Bronchial epithelial cell (primary cell): ENCODE results near the gene GPR158. TPM values are rescaled to one million over a fixed set of nuclear protein-coding genes. Genes with fewer than 3 reads are reported as not detected.

Source experiments
- DNase-seq: peaks from one replicate; pipeline ENCODE4 v3.0.0-alpha.2; 2010; ENCODE audit warnings: low read depth
- FAIRE-seq: peaks from 2 replicates; lab custom pipeline; 2011; peaks lifted over from hg19 to GRCh38; lab: Jason Lieb, UNC
- H3K27me3 ChIP-seq: 2 replicates; pipeline ENCODE4 v1.5.1; 2011; ENCODE audit warnings: low read length; ENCODE audit not compliant: control insufficient read depth, insufficient read depth
- H3K36me3 ChIP-seq: 2 replicates; pipeline ENCODE4 v1.5.1; 2011; ENCODE audit warnings: low read length; ENCODE audit not compliant: control insufficient read depth, insufficient read depth
- H3K4me3 ChIP-seq: 2 replicates; pipeline ENCODE4 v1.5.1; 2011; ENCODE audit warnings: mild to moderate bottlenecking, low read depth, low read length, control low read depth
- total RNA-seq: library from RNA; depleted of rRNA; stranded (reverse); fragments of >200 nt; gene quantifications from 2 replicates; pipeline ENCODE4 v1.2.1, GENCODE V29; 2014
- TF ChIP-seq, protein P1 (sequence below): IDR thresholded peaks from 2 replicates; pipeline ENCODE4 v1.5.1; 2011; ENCODE audit warnings: mild to moderate bottlenecking, moderate library complexity, low read length, control low read depth, inconsistent platforms; ENCODE audit not compliant: insufficient read depth, severe bottlenecking

The GPR158 gene
- total RNA-seq, 1 donor from 2014 or later = under 0.01 TPM

DNA sequence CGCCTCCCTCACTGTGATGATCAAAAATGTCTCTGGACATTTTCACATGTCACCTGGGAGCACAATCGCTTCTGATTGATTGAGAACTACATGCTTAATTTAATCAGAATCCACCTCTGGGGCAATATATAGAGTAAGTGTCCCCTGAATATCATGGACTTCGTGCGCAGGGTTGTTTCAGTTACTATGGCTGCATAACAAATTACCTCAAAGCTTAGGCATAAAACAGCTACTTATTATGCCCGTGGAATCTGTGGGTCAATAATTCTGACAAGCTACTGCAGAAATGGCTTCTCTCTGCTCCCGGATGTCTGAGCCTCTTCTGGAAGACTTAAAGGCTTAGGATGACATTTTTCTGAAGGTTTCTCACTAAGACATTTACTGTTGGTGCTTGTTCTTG is 334.4 kb downstream of the GPR158 start:
- FAIRE-seq = no peak
- no peaks in the 10 kb centered on the region for H3K27me3 ChIP-seq
- H3K36me3 ChIP-seq = no peaks in the 10 kb centered on the region
- H3K4me3 ChIP-seq = no peak overlapping the region
- DNase-seq = no peak
- TF ChIP-seq, protein P1, sequence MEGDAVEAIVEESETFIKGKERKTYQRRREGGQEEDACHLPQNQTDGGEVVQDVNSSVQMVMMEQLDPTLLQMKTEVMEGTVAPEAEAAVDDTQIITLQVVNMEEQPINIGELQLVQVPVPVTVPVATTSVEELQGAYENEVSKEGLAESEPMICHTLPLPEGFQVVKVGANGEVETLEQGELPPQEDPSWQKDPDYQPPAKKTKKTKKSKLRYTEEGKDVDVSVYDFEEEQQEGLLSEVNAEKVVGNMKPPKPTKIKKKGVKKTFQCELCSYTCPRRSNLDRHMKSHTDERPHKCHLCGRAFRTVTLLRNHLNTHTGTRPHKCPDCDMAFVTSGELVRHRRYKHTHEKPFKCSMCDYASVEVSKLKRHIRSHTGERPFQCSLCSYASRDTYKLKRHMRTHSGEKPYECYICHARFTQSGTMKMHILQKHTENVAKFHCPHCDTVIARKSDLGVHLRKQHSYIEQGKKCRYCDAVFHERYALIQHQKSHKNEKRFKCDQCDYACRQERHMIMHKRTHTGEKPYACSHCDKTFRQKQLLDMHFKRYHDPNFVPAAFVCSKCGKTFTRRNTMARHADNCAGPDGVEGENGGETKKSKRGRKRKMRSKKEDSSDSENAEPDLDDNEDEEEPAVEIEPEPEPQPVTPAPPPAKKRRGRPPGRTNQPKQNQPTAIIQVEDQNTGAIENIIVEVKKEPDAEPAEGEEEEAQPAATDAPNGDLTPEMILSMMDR = no peak

DNA sequence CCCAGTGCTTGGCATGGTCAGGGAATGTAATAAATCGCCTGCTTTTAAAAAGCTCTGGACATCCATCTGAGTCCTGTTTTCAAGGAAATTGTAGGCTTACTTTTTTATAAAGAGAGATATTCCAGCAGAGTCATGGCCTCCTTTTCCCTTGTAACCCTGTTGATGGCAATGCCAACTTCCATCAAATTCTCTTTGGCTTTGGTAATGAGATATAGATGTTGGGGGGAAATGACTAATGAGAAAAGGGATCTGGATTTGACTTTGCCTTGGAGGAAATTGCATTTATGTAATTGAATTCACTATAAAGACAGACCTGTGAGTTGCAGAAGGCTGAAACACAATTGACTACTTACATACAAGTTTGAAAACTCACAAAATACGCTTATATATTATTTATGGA is 347.5 kb downstream of the GPR158 start:
- Histone ChIP-seq H3K4me3 (no peak overlapping the region), H3K27me3 (no peaks in the 10 kb centered on the region), H3K36me3 (no peaks in the 10 kb centered on the region)
- TF ChIP-seq, protein P1 = no peak
- DNase-seq (no peak), FAIRE-seq (no peak)

DNA sequence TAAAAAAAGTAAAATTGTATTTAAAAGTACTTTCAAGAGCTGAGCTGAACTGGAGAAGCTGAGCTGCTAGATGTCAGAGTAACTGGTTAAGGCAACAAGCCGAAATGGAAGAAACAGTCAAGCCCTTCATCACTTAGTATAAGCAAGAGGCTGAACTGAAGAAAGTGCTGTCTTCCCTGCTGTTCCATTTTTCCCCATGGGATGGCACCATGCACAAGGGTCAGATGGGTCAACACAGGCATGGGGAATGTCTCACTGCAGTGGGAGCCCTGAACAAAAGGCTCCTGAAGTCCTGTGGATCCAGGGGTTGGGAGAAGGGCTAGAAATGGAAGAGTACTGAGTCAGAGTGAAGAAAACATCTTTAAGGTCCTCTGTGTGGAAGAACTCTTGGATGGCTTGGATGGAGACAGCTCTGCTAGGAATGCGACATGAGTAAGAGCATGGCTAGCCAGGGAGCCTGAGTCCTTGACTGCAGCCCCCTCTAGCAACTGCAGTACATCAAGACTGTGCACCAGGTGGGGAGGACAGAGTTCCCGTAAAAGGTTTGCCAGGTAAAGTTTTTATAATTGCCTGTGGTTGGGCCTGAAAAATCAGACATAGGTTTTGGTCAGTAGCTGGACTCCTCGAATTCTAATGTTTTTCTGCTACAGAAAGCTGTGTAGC is 348.3 kb downstream of the GPR158 start:
- FAIRE-seq (no peak), DNase-seq (peak; percentile 61)
- Histone ChIP-seq H3K36me3 (no peaks in the 10 kb centered on the region), H3K4me3 (no peak overlapping the region), H3K27me3 (no peaks in the 10 kb centered on the region)
- TF ChIP-seq, protein P1 = peak; percentile 84

DNA sequence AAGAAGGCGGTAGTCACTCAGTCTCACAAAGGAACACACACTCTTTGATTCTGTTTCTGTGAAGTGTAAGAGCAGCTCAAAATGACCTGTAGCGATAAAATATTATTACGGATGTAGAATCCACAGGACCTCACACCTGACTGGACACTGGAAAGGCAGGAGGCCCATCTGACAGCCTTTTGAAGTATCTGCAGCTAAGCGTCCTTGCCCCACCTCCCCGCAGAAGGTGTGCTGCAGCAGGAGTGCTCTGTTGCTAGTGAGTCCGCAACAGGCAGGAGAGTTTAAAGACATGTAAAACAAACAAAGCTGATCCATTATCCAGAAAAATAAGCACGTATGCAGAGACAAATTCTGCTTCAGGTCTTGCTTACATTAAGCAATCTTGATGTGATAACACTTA is 355.5 kb downstream of the GPR158 start:
- DNase-seq (no peak), FAIRE-seq (no peak)
- H3K4me3 ChIP-seq = no peak overlapping the region
- TF ChIP-seq, protein P1 = no peak
- no peaks in the 10 kb centered on the region for H3K36me3 ChIP-seq
- H3K27me3 ChIP-seq = no peaks in the 10 kb centered on the region

DNA sequence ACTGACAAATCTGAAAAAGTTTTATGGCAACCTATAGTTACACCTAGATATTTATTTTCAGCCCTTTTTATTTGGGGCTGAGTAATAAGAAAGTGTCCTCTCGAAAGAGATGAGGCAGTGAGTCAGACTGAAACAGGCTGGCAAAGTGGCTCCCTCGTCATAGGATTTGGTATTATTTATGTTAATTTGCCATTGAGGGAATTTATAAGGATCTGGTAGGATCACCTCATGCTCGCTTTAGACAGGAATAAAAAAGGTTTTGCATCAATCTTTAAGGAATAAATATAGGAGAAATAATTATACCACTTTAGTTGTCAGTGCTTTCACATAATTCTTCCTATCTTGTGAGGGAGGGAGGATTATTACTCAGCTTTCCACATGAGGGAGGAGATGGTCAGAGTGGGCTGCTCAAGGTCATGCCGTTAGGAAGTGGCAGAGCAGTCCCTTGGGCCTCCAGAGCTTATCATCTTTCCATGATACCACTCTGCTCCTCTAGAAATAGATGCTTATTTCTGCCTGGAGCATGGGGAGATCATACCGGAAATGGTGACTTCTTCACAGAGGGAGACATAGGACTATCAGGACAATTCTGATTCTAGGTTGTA is 356.8 kb downstream of the GPR158 start:
- FAIRE-seq (no peak), DNase-seq (no peak)
- Histone ChIP-seq H3K4me3 (no peak overlapping the region), H3K36me3 (no peaks in the 10 kb centered on the region), H3K27me3 (no peaks in the 10 kb centered on the region)
- TF ChIP-seq, protein P1 = no peak
